Tibial nerve (tissue), 4 donors: ENCODE measurements around the gene YIF1B. TPM values are rescaled to one million over a fixed set of nuclear protein-coding genes. Genes with fewer than 3 reads are reported as not detected.
A peak's percentile ranks its signal among the peaks of the same experiment; 100 is the strongest.

Source experiments
- DNase-seq, 2 donors: peaks; one replicate each; pipeline ENCODE4 v3.0.0-alpha.2; 2019; ENCODE audit warnings: low spot score in 2 of 2
- H3K27ac ChIP-seq, 4 donors: fragments of 200-600 bp; sonication (generic) in 3 of 4; one replicate each; pipeline ENCODE4 v1.5.1; 2017 to 2019; ENCODE audit warnings: mild to moderate bottlenecking in 1 of 4
- H3K27me3 ChIP-seq, 2 donors: fragments of 200-600 bp; sonication (generic) in 1 of 2; one replicate each; pipeline versions ENCODE4 v1.5.1 to v1.6.0; 2017 to 2019
- H3K36me3 ChIP-seq, 3 donors: fragments of 200-600 bp; sonication (generic); one replicate each; pipeline ENCODE4 v1.5.1; 2018 to 2019
- H3K4me1 ChIP-seq, 4 donors: fragments of 200-600 bp; sonication (generic) in 3 of 4; one replicate each; pipeline ENCODE4 v1.5.1; 2017 to 2019
- H3K4me3 ChIP-seq, 4 donors: fragments of 200-600 bp; sonication (generic) in 3 of 4; one replicate each; pipeline ENCODE4 v1.5.1; 2017 to 2019; ENCODE audit warnings: mild to moderate bottlenecking in 1 of 4, moderate library complexity in 1 of 4
- H3K9me3 ChIP-seq, 4 donors: fragments of 200-600 bp; sonication (generic) in 3 of 4; one replicate each; pipeline ENCODE4 v1.5.1; 2017 to 2019
- EP300 ChIP-seq, 2 donors: sonication (generic); formaldehyde crosslinking; IDR thresholded peaks; one replicate each; pipeline ENCODE4 v1.6.1; 2017; ENCODE audit warnings: antibody characterized with exemption in 2 of 2, mild to moderate bottlenecking in 1 of 2
- POLR2A ChIP-seq, 2 donors: fragments of 450-650 bp; IDR thresholded peaks; one replicate each; pipeline ENCODE4 v1.6.1; 2017; ENCODE audit warnings: antibody characterized with exemption in 2 of 2, mild to moderate bottlenecking in 2 of 2, moderate library complexity in 2 of 2
- WGBS, 2 donors: methylation state at CpG; one replicate each; pipeline ENCODE4 v1.1.5; 2018; 5-methylcytosine and 5-hydroxymethylcytosine counted together
- small RNA-seq: library from RNA; depleted of rRNA; stranded (forward); fragments of <200 nt; gene quantifications from one replicate; pipeline ENCODE3, GENCODE V24; 2016
- total RNA-seq, 4 donors: library from RNA; depleted of rRNA; stranded (reverse); fragments of >200 nt; gene quantifications; one replicate each; pipeline ENCODE4 v1.1.0, GENCODE V29; 2016
- TF ChIP-seq, protein P1 (sequence below), 5 experiments: fragments of 200-600 bp in 3 of 5; fragments of 450-650 bp in 2 of 5; sonication (generic) in 3 of 5; IDR thresholded peaks; one replicate each; pipeline ENCODE4 v1.5.1; 2016 to 2019; ENCODE audit warnings: antibody characterized with exemption in 5 of 5, mild to moderate bottlenecking in 3 of 5, moderate library complexity in 2 of 5

Gene YIF1B
- total RNA-seq, 4 donors from 2014 or later, result 30.8 to 57.3 (median 46.0) TPM

DNA sequence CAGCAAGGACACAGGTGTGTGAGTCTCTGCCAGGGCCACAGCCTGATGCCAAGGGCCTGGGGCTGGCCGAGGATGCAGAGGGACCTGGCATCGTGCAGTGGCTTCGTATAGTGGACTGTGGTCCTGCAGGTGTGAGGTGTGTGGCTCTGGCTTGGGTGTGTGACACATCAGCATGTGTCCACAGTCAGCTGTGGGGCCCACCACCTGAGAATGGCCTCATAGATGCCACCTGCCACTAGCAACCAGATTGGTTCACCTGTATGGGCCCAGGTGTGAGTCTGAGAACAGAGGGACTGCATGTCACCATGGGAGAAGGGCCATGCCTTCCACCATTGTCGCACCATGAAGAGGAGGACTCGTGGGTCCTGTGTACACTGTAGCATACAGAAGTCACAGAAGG, 62.0 kb downstream of the YIF1B start:
- DNase-seq, result no peak
- H3K4me1 ChIP-seq, result peaks cover 0 to 43% (median 22%) of the 10 kb centered on the region in 4 donors
- peaks cover 0 to 23% of the 10 kb centered on the region in 2 donors for H3K27me3 ChIP-seq
- TF ChIP-seq EP300 (IDR thresholded peaks at IDR 0.05), result no peak
- no peak for TF ChIP-seq POLR2A (IDR thresholded peaks at IDR 0.05)
- TF ChIP-seq, protein P1, sequence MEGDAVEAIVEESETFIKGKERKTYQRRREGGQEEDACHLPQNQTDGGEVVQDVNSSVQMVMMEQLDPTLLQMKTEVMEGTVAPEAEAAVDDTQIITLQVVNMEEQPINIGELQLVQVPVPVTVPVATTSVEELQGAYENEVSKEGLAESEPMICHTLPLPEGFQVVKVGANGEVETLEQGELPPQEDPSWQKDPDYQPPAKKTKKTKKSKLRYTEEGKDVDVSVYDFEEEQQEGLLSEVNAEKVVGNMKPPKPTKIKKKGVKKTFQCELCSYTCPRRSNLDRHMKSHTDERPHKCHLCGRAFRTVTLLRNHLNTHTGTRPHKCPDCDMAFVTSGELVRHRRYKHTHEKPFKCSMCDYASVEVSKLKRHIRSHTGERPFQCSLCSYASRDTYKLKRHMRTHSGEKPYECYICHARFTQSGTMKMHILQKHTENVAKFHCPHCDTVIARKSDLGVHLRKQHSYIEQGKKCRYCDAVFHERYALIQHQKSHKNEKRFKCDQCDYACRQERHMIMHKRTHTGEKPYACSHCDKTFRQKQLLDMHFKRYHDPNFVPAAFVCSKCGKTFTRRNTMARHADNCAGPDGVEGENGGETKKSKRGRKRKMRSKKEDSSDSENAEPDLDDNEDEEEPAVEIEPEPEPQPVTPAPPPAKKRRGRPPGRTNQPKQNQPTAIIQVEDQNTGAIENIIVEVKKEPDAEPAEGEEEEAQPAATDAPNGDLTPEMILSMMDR (IDR thresholded peaks at IDR 0.05), result no peak
- peak overlapping the region in 3 of 4 donors; percentile 75 to 90 (median 86) for H3K27ac ChIP-seq
- no peaks in the 10 kb centered on the region for H3K36me3 ChIP-seq
- WGBS, 2 donors, result 82 to 99% methylated on average over 2 to 5 of the region's 5 CpGs
- H3K4me3 ChIP-seq, result no peak overlapping the region
- H3K9me3 ChIP-seq, result no peaks in the 10 kb centered on the region

Small RNAs within 50 kb of the gene (small RNA-seq; reads per million reads assigned to genes)
- gene RF00019, result not detected

Other genes starting within 250 kb of the YIF1B start
- gene DPF1, start 91.7 kb downstream of the YIF1B start, total RNA-seq, result not detected
- 100 to 1,000 TPM in 1 of 4 donors, 10 to 100 TPM in 3; 86.1 to 179 (median 95.3) TPM for gene PPP1R14A, start 59.6 kb downstream of the YIF1B start, total RNA-seq
- 10 to 100 TPM; 39.0 to 79.1 (median 45.5) TPM for gene SPINT2, start 51.4 kb downstream of the YIF1B start, total RNA-seq
- 100 to 1,000 TPM in 3 of 4 donors, 10 to 100 TPM in 1; 76.8 to 627 (median 335) TPM for gene C19orf33, start 11.7 kb downstream of the YIF1B start, total RNA-seq
- gene KCNK6, start 3.9 kb upstream of the YIF1B start, total RNA-seq, result 1 to 10 TPM; 2.6 to 5.4 (median 3.3) TPM
- 10 to 100 TPM in 1 of 4 donors, 1 to 10 TPM in 3; 3.3 to 10.2 (median 6.2) TPM for gene CATSPERG, start 19.9 kb upstream of the YIF1B start, total RNA-seq
- 100 to 1,000 TPM; 124 to 192 (median 174) TPM for gene PSMD8, start 58.6 kb upstream of the YIF1B start, total RNA-seq
- gene GGN, start 72.1 kb upstream of the YIF1B start, total RNA-seq, result not detected
- gene SPRED3, start 72.8 kb upstream of the YIF1B start, total RNA-seq, result under 1 TPM in 3 of 4 donors, not detected in 1; under 0.01 to 0.60 (median 0.21) TPM
- 10 to 100 TPM; 24.9 to 69.0 (median 50.3) TPM for gene FAM98C, start 87.1 kb upstream of the YIF1B start, total RNA-seq
- gene RASGRP4, start 110.3 kb upstream of the YIF1B start, total RNA-seq, result 10 to 100 TPM in 1 of 4 donors, 1 to 10 TPM in 3; 3.1 to 11.7 (median 5.3) TPM
- gene RYR1, start 117.7 kb upstream of the YIF1B start, total RNA-seq, result 10 to 100 TPM in 2 of 4 donors, 1 to 10 TPM in 2; 5.7 to 18.1 (median 12.0) TPM